Measurements from ENCODE around the gene BTBD19. TPM values are rescaled to one million over a fixed set of nuclear protein-coding genes. Genes with fewer than 3 reads are reported as not detected.

The BTBD19 gene
- total RNA-seq, 2 donors from 2014 or later: 5.7 to 9.9 TPM

- no peak overlapping the region for H3K4me3 ChIP-seq
- no peaks in the 10 kb centered on the region for H3K36me3 ChIP-seq (replicated peaks in 1 of 2; ENCODE audit: insufficient read depth in 1 of 2, low read depth in 2 of 2)
- ATAC-seq: no peak
- no peaks in the 10 kb centered on the region for H3K9me3 ChIP-seq
- no peak for DNase-seq
- peak overlapping the region in 3 of 4 donors; percentile 85 to 99 (median 98) for H3K27ac ChIP-seq
- 79 to 81% methylated on average over 10 of the region's 10 CpGs for WGBS, 2 donors
- peaks cover 38% of the 10 kb centered on the region for H3K4me1 ChIP-seq
- intact Hi-C loops (cut with DNase I): no loop called here
- no peaks in the 10 kb centered on the region for H3K27me3 ChIP-seq
- no peak for TF ChIP-seq POLR2A (IDR thresholded peaks at IDR 0.05)
- TF ChIP-seq CTCF (IDR thresholded peaks at IDR 0.05): no peak
Measured at GRCh38 chr1:44798481-44799365, 9.6 kb upstream of the BTBD19 start.

- H3K27me3 ChIP-seq: no peaks in the 10 kb centered on the region
Measured at GRCh38 chr1:44799770-44800584, 8.3 kb upstream of the BTBD19 start, which contains the start of gene PLK3. PLK3 (plus strand) TSS chr1:44800377; CDS start chr1:44800464, 87 bp downstream.

GRCh38 chr1:44801491-44802305 is 6.6 kb upstream of the BTBD19 start:
- intact Hi-C loops (cut with DNase I): no loop called here
- no peak for TF ChIP-seq POLR2A (IDR thresholded peaks at IDR 0.05)
- TF ChIP-seq CTCF (IDR thresholded peaks at IDR 0.05): no peak
- Histone ChIP-seq H3K4me3 (no peak overlapping the region), H3K4me1 (peaks cover 52% of the 10 kb centered on the region), H3K36me3 (replicated peaks in 1 of 2; ENCODE audit: insufficient read depth in 1 of 2, low read depth in 2 of 2) (no peaks in the 10 kb centered on the region), H3K27me3 (no peaks in the 10 kb centered on the region), H3K27ac (peak overlapping the region in 1 of 4 donors; percentile 62), H3K9me3 (no peaks in the 10 kb centered on the region)
- WGBS, 2 donors: 75 to 76% methylated on average over 12 to 13 of the region's 13 CpGs
- peak in 1 of 4 donors; percentile 49 for DNase-seq
- ATAC-seq: no peak

More at GRCh38 chr1:44799770-44800584, 8.3 kb upstream of the BTBD19 start, which contains the start of gene PLK3:
- H3K27ac ChIP-seq: peak within 1 kb of the TSS; percentile 85 to 99 (median 97)
- H3K36me3 ChIP-seq (replicated peaks in 1 of 2; ENCODE audit: insufficient read depth in 1 of 2, low read depth in 2 of 2): no peaks in the 10 kb centered on the region
- intact Hi-C loops (cut with DNase I): no loop called here
- peaks cover 38% of the 10 kb centered on the region for H3K4me1 ChIP-seq
- DNase-seq: peak; percentile 98 to 99 (median 99)
- no peaks in the 10 kb centered on the region for H3K9me3 ChIP-seq
- peak within 1 kb of the TSS; percentile 42 to 80 for H3K4me3 ChIP-seq
- peak; percentile 95 for ATAC-seq
- WGBS, 2 donors: 0 to 1% methylated on average over 5 to 65 of the region's 79 CpGs
- TF ChIP-seq POLR2A (IDR thresholded peaks at IDR 0.05) (peak; percentile 91 to 95 (median 95)), CTCF (IDR thresholded peaks at IDR 0.05) (peak; percentile 86 to 98 (median 96))

GRCh38 chr1:44802306-44803061 is 5.8 kb upstream of the BTBD19 start:
- intact Hi-C loops (cut with DNase I): no loop called here
- WGBS, 2 donors: 87 to 89% methylated on average over 11 of the region's 13 CpGs
- Histone ChIP-seq H3K4me3 (no peak overlapping the region), H3K36me3 (replicated peaks in 1 of 2; ENCODE audit: insufficient read depth in 1 of 2, low read depth in 2 of 2) (no peaks in the 10 kb centered on the region), H3K27ac (peak overlapping the region in 2 of 4 donors; percentile 3 to 19), H3K9me3 (no peaks in the 10 kb centered on the region), H3K4me1 (peaks cover 60% of the 10 kb centered on the region), H3K27me3 (no peaks in the 10 kb centered on the region)
- no peak for TF ChIP-seq CTCF (IDR thresholded peaks at IDR 0.05)
- TF ChIP-seq POLR2A (IDR thresholded peaks at IDR 0.05): no peak
- no peak for ATAC-seq
- DNase-seq: no peak

Measured in body of pancreas (tissue), 4 donors.